Measurements from ENCODE around the gene SLC2A6.
A peak's percentile ranks its signal among the peaks of the same experiment; 100 is the strongest.

SLC2A6 gene

DNA sequence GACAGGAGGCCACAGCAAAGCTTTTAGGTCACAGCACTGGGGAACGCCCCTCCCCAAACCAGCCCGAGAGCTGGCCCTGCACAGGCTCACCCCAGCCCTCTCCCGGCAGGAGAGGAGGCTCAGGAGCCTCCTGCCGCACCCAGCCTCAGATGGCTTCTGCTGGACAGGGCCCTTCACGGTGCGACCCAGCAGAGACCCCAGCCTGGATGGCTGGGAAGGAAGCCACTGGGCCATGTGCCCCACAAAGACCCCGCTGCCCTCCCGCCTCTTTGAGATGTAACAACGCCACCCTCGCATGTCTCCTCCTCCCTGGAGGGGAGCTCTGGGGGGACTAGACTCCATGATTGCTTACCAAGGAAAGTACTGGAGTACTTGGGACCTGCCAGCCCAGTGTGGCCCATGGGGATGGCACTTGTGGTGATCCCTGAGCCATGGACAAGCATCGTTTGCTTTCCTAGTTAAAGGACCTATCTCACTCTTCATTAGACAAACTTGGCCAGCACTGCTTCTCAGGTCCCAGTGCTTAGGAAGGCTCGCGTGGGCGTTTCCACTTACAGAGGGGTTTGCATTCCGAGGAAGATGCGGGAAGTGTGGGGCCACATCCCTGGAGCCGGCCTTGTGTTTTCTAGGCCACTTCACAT lies 36.8 kb upstream of the SLC2A6 start:
- no peak for DNase-seq (ENCODE audit: low read depth, low spot score)

DNA sequence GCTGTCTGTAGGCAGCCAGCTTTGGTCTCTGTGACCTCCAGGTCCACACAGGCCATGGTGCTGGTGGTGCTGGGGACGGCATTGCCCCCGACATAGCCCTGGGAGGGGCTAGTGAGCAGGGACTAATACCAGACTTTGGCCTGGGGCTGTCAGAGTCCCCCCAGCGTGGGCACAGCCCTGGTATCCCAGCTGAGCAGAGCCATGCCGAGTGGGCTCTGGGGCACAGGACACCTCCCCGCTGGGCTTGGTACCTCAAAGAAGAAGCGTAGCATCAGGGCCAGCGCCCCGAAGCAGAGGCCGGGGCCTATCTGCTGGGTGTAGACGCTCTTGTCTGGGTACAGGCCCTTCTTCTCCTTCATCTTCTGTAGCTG lies 36.3 kb upstream of the SLC2A6 start:
- no peak for DNase-seq (ENCODE audit: low read depth, low spot score)

- DNase-seq (ENCODE audit: low read depth, low spot score) = no peak
Observed at GRCh38 chr9:133514460-133515239, 35.8 kb upstream of the SLC2A6 start.

DNA sequence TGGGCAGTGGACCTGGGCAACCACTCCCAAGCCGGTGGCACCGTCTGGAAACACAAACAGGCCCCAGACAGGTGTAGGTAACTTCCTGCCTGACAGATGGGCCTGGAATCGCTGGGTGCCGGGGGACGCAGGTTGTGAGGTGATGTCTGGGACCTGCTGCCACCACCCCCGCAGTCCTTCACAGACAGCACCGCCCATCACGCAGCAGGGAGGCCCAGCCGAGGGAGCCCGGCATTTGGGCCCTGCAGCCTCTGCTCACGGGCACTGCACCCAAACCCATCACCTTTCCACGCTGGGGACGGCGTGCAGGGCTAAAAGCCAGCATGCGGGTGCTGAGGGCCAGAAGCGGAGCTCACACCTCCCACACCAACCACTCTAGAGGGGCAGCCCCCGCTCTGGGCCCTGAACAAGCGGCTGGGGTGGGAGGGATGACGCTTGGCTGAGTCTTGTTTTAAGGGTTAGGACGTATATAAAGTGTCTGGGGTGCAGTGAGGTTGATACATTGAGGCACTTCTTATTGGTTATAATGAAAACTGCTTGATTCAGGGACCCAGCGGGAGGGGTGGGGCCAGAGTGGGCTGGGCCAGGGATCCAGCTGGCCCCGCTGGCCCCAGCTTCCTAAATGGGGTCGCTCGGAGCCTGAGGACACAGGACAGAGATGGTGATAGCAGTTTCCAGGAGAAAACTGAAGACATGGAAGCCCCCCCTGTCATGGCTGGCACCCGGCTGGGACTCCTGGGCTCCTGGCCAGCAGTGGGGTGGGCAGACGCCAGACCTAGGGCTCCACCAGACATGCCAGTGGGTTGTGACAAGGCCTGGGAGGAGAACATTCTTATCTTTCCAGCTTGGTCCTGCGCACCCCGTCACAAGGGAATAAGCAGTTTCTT lies 34.6 kb upstream of the SLC2A6 start:
- DNase-seq (ENCODE audit: low read depth, low spot score) = no peak

GRCh38 chr9:133512253-133513213 lies 33.6 kb upstream of the SLC2A6 start:
- DNase-seq (ENCODE audit: low read depth, low spot score) = no peak

DNA sequence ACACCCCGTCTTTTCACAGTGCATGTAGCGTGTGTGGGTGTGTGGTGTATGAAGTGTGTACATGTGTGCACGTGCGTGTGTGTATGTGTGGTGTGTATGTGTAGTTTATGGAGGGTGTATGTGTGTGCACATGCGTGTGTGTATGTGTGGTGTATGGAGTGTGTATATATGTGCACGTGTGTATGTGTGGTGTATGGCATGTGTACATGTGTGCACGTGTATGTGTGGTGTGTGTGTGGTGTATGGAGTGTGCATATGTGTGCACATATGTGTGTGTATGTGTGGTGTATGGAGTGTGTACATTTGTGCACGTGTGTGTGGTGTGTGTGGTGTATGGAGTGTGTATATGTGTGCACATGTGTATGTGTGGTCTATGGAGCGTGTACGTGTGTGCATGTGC lies 32.7 kb upstream of the SLC2A6 start:
- DNase-seq (ENCODE audit: low read depth, low spot score) = no peak

- DNase-seq (ENCODE audit: low read depth, low spot score) = no peak
Observed at GRCh38 chr9:133510926-133511505, 32.1 kb upstream of the SLC2A6 start.

GRCh38 chr9:133509179-133510083 lies 30.5 kb upstream of the SLC2A6 start:
- peak; percentile 98 for DNase-seq (ENCODE audit: low read depth, low spot score)

DNA sequence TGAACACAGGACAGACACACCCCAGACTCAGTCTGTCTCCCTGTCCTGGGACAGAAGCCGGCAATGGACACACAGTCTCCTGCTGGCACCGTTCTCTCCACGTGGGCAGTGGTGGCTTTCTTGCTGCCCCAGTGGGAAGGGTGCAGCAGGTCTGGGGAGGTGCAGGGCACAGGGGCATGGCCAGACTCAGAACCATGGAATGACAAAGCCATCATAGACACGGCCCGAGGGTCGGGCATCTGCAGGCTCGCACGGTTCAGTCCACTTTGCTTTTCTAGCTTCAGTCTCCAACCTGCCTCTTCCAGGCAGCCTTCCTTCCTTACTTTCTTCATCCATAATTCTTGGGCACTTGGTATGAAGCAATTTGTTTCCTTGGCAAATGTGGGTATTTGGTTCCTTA lies 29.1 kb upstream of the SLC2A6 start:
- DNase-seq (ENCODE audit: low read depth, low spot score) = no peak

GRCh38 chr9:133507246-133507965 lies 28.5 kb upstream of the SLC2A6 start:
- DNase-seq (ENCODE audit: low read depth, low spot score) = no peak

GRCh38 chr9:133506653-133507038 lies 27.7 kb upstream of the SLC2A6 start:
- DNase-seq (ENCODE audit: low read depth, low spot score) = no peak

DNA sequence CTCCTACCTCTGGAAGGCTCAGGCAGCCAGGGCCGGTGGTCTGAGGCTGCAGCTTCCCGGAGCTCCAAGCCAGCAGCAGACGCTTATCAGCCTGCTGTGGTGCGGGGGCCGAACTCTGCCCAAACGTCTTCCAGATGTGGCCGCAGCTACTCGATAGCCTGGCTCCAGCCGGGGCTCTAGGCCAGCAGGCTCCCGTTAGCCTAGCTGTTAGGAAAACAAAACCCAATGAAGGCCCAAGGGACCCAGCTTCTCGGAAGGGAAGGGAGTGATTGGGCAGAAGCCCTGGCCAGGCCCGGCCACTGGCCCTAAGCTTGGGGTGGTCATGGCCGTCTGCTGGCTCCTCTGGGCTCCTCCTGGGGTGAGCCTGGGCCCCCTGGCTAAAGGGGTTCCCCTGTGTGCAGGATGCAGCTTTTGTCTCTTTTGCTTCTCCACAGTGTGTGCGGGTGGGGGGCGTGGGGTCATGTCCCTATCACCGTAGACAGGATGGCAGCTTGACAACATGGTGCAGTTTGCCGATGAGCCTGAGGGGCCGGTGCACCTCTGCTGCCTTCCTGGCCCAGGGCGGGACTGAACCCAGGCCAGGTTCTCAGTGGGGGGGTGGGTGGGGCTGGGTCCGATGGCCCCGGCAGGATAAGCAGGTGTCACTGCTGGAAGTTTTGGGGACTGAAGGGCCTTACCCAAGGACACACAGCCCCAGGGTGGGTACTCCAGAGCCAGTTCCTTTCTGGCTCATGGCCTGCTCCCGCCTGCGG lies 27.2 kb upstream of the SLC2A6 start:
- DNase-seq (ENCODE audit: low read depth, low spot score) = no peak

DNA sequence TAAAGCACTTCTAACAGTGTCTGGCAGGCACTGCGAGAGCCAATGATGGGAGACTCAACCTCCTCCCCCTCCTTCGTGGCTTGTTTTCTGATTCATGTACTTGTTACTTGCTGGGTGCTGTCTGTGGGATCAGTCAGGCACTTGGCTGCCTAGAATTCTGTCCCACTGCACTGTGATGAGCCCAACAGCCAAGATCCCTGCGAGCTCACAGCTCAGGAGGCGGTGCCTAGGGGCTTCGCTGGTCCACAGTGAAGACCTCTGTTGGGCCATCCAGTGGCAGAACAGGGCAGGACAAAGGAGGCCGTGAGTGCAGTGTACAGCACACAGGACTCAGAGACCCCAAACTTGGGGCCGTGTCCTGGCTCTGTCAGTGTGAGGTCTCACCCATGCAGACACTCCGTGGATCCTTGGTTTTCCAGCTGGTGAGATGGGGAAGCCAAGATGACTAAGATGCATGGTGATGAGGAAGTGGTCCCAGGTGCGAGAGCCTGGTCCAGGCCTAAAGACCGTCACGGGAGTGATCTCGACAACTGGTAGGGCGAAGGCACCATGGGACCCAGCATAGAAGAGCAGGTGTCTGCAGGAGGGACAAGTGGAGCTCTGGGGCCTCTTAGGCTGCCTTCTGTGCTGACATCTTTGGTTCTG lies 26.4 kb upstream of the SLC2A6 start:
- DNase-seq (ENCODE audit: low read depth, low spot score) = no peak

DNA sequence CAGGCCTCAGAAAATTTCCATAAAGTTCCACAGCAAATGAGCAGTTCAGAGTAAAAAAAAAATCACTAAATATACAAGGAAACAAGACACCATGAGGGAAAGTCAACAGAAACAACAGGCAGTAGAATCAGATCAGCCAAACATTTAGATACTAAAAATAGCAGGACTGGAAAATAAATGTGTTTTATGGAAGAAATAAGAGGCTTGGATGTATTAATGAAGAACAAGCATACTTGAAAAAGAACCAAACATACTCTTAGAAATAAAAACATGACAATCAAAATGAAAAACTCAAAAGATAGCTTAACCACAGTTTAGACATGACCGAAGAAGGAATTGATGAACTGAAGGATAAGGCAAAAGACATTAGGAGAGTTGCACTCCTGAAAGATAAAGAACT lies 23.2 kb upstream of the SLC2A6 start:
- no peak for DNase-seq (ENCODE audit: low read depth, low spot score)

DNA sequence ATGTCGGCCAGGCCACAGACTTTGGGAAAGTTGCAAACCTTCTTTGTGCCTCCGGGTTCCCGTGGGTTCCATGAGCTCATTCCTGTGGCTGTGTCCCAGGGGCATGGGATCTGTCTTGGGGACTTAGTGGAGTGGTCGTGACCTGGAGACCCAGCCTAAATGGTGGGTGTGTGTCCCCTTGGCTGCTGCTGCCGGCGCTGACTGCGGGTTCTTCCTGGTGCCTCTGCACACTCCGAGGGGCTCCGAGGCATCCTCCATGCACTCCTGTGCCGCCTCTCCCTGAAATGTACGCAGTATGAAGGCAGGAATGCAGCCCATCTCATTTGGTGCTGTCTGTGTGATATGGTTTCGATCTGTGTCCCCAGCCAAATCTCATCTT lies 21.0 kb upstream of the SLC2A6 start:
- DNase-seq (ENCODE audit: low read depth, low spot score) = no peak

GRCh38 chr9:133499132-133499891 lies 20.4 kb upstream of the SLC2A6 start:
- DNase-seq (ENCODE audit: low read depth, low spot score) = no peak

All from ELF-1 (cell line).